H9 (cell line): ENCODE data around the gene SLC28A3. TPM values are rescaled to one million over a fixed set of nuclear protein-coding genes. Genes with fewer than 3 reads are reported as not detected.

Experiments used
- DNase-seq: peaks from one replicate; pipeline ENCODE4 v3.0.0-alpha.2; 2017
- H2AFZ ChIP-seq: one replicate; pipeline ENCODE4 v1.6.1; 2013; ENCODE audit warnings: mild to moderate bottlenecking, low read length, control low read depth, moderate library complexity
- H2AK5ac ChIP-seq: 2 replicates; pipeline ENCODE4 v1.6.1; 2013; ENCODE audit warnings: low read length, control low read depth, mixed read lengths; ENCODE audit not compliant: insufficient read length
- H2BK120ac ChIP-seq: one replicate; pipeline ENCODE4 v1.6.1; 2013; ENCODE audit warnings: low read depth, mild to moderate bottlenecking, low read length, control low read depth, inconsistent platforms; ENCODE audit not compliant: poor library complexity, severe bottlenecking
- H2BK12ac ChIP-seq: 2 replicates; pipeline ENCODE4 v1.6.1; 2013; ENCODE audit warnings: low read length, control low read depth, mixed read lengths, low read depth; ENCODE audit not compliant: insufficient read length
- H2BK15ac ChIP-seq: 2 replicates; pipeline ENCODE4 v1.6.1; 2013; ENCODE audit warnings: low read depth, low read length, control low read depth
- H2BK20ac ChIP-seq: one replicate; pipeline ENCODE4 v1.6.1; 2013; ENCODE audit warnings: low read depth, mild to moderate bottlenecking, low read length, control low read depth, inconsistent platforms; ENCODE audit not compliant: poor library complexity, severe bottlenecking
- H2BK5ac ChIP-seq: 2 replicates; pipeline ENCODE4 v1.6.1; 2013; ENCODE audit warnings: low read length, control low read depth, mixed read lengths; ENCODE audit not compliant: insufficient read length
- H3K14ac ChIP-seq: 2 replicates; pipeline ENCODE4 v1.6.1; 2013; ENCODE audit warnings: low read length, control low read depth; ENCODE audit not compliant: insufficient read depth
- H3K18ac ChIP-seq: 2 replicates; pipeline ENCODE4 v1.6.1; 2013; ENCODE audit warnings: low read depth, mild to moderate bottlenecking, mixed read lengths, low read length, control low read depth; ENCODE audit not compliant: insufficient read length
- H3K23ac ChIP-seq: 2 replicates; pipeline ENCODE4 v1.6.1; 2013; ENCODE audit warnings: low read length, control low read depth, mixed read lengths, low read depth; ENCODE audit not compliant: insufficient read length
- H3K23me2 ChIP-seq: 2 replicates; pipeline ENCODE4 v1.6.1; 2013; ENCODE audit warnings: low read depth, mild to moderate bottlenecking, mixed read lengths, low read length, control low read depth; ENCODE audit not compliant: insufficient read length, poor library complexity, severe bottlenecking
- H3K27ac ChIP-seq: 2 replicates; pipeline ENCODE4 v1.5.1; 2013; ENCODE audit warnings: low read length, control low read depth, mixed read lengths, low read depth; ENCODE audit not compliant: insufficient read length
- H3K27me3 ChIP-seq: 2 replicates; pipeline ENCODE4 v1.6.1; 2013; ENCODE audit warnings: low read length, control low read depth, inconsistent platforms; ENCODE audit not compliant: insufficient read depth
- H3K4ac ChIP-seq: 2 replicates; pipeline ENCODE4 v1.6.1; 2013; ENCODE audit warnings: low read depth, mild to moderate bottlenecking, control low read depth, inconsistent platforms, low read length, moderate library complexity
- H3K4me1 ChIP-seq: 2 replicates; pipeline ENCODE4 v1.6.1; 2013; ENCODE audit warnings: low read length, control low read depth, inconsistent platforms; ENCODE audit not compliant: insufficient read depth
- H3K4me2 ChIP-seq: 2 replicates; pipeline ENCODE4 v1.6.1; 2013; ENCODE audit warnings: low read length, control low read depth, mixed read lengths; ENCODE audit not compliant: insufficient read length, insufficient read depth
- H3K56ac ChIP-seq: 2 replicates; pipeline ENCODE4 v1.6.1; 2013; ENCODE audit warnings: low read depth, mild to moderate bottlenecking, mixed read lengths, low read length, control low read depth; ENCODE audit not compliant: insufficient read length
- H3K79me1 ChIP-seq: 2 replicates; pipeline ENCODE4 v1.6.1; 2013; ENCODE audit warnings: low read depth, mild to moderate bottlenecking, moderate library complexity, low read length, control low read depth, inconsistent platforms; ENCODE audit not compliant: insufficient read depth, poor library complexity, severe bottlenecking
- H3K79me2 ChIP-seq: 2 replicates; pipeline ENCODE4 v1.6.1; 2013; ENCODE audit warnings: low read length, control low read depth, inconsistent platforms; ENCODE audit not compliant: insufficient read depth
- H3K9ac ChIP-seq: 2 replicates; pipeline ENCODE4 v1.6.1; 2013; ENCODE audit warnings: low read length, control low read depth, mixed read lengths; ENCODE audit not compliant: insufficient read length; ENCODE audit errors: extremely low read depth
- H3K9me3 ChIP-seq: one replicate; pipeline ENCODE4 v1.6.1; 2013; ENCODE audit warnings: low read depth, low read length, inconsistent platforms; ENCODE audit not compliant: control insufficient read depth
- H3T11ph ChIP-seq: one replicate; pipeline ENCODE4 v1.6.1; 2013; ENCODE audit warnings: mild to moderate bottlenecking, low read length, control low read depth, inconsistent platforms
- H4K20me1 ChIP-seq: one replicate; pipeline ENCODE4 v1.6.1; 2013; ENCODE audit not compliant: control insufficient read depth, insufficient read length, insufficient read depth
- H4K5ac ChIP-seq: 2 replicates; pipeline ENCODE4 v1.6.1; 2013; ENCODE audit warnings: low read depth, mild to moderate bottlenecking, mixed read lengths, low read length, control low read depth; ENCODE audit not compliant: insufficient read length
- H4K8ac ChIP-seq: replicated peaks from 2 replicates; pipeline ENCODE4 v1.6.1; 2013; ENCODE audit warnings: low read length, control low read depth, mixed read lengths, low read depth; ENCODE audit not compliant: insufficient read length
- H4K91ac ChIP-seq: 2 replicates; pipeline ENCODE4 v1.6.1; 2013; ENCODE audit warnings: low read depth, mild to moderate bottlenecking, moderate library complexity, mixed read lengths, low read length, control low read depth; ENCODE audit not compliant: insufficient read length
- H3K27ac Mint-ChIP-seq, 3 experiments: 2 replicates in 2 of 3; 3 replicates in 1 of 3; pipeline ENCODE4 v1.8.0; 2020 to 2021; ENCODE audit warnings: mixed read lengths in 3 of 3, mild to moderate bottlenecking in 1 of 3, moderate library complexity in 1 of 3
- H3K27me3 Mint-ChIP-seq: 2 replicates; pipeline ENCODE4 v1.8.0; 2021; ENCODE audit warnings: low read depth, mild to moderate bottlenecking, moderate library complexity, mixed read lengths
- H3K36me3 Mint-ChIP-seq, 3 experiments: 2 replicates in 2 of 3; 3 replicates in 1 of 3; pipeline ENCODE4 v1.8.0; 2020 to 2021; ENCODE audit warnings: low read depth in 3 of 3, mixed read lengths in 3 of 3; ENCODE audit not compliant: insufficient read depth in 1 of 3
- H3K4me1 Mint-ChIP-seq, 2 experiments: 2 replicates each; pipeline ENCODE4 v1.8.0; 2020; ENCODE audit warnings: mixed read lengths in 2 of 2
- H3K4me3 Mint-ChIP-seq, 2 experiments: 2 replicates in 1 of 2; 3 replicates in 1 of 2; pipeline ENCODE4 v1.8.0; 2020 to 2021; ENCODE audit warnings: mild to moderate bottlenecking in 2 of 2, mixed read lengths in 2 of 2, moderate library complexity in 1 of 2
- H3K9me3 Mint-ChIP-seq, 2 experiments: 2 replicates in 1 of 2; 3 replicates in 1 of 2; pipeline ENCODE4 v1.8.0; 2020; ENCODE audit warnings: mild to moderate bottlenecking in 2 of 2, mixed read lengths in 2 of 2, moderate library complexity in 1 of 2
- CTCF ChIP-seq: fragments of 200-600 bp; sonication (generic); conservative IDR thresholded peaks from 3 replicates; pipeline ENCODE4 v1.8.0; 2021; ENCODE audit warnings: antibody characterized with exemption, mild to moderate bottlenecking
- WGBS: extraction: QIAGEN DNeasy Blood & Tissue Kit; methylation state at CpG from one replicate; pipeline ENCODE4 v1.1.7; 2013; ENCODE audit warnings: missing lambda C conversion rate, low lambda C conversion rate, mixed read lengths; ENCODE audit not compliant: insufficient read length; ENCODE audit errors: extremely low coverage; 5-methylcytosine and 5-hydroxymethylcytosine counted together
- total RNA-seq: library from RNA; stranded (reverse); gene quantifications from 2 replicates; pipeline ENCODE4 v1.2.1, GENCODE V29; 2021

Gene SLC28A3
- total RNA-seq, 1 experiment from 2014 or later: not detected

GRCh38 chr9:84271531-84271900 is 69.0 kb downstream of the SLC28A3 start:
- H3K4me1 ChIP-seq: no peaks in the 10 kb centered on the region
- no peak overlapping the region for H2BK20ac ChIP-seq
- H3K14ac ChIP-seq: no peak overlapping the region
- no peak overlapping the region for H2BK5ac ChIP-seq
- TF ChIP-seq CTCF: no peak
- no peak overlapping the region for H4K5ac ChIP-seq
- no peak overlapping the region for H3K27ac Mint-ChIP-seq
- H3K79me1 ChIP-seq: no peaks in the 10 kb centered on the region
- DNase-seq: peak; percentile 71
- no peak overlapping the region for H2AK5ac ChIP-seq
- no peak overlapping the region for H2BK120ac ChIP-seq
- H2BK12ac ChIP-seq: no peak overlapping the region
- no peaks in the 10 kb centered on the region for H3K9me3 Mint-ChIP-seq
- H3K4me3 Mint-ChIP-seq: peak overlapping the region; percentile 58 to 72
- H4K8ac ChIP-seq: no peak overlapping the region
- no peaks in the 10 kb centered on the region for H4K20me1 ChIP-seq
- no peaks in the 10 kb centered on the region for H3K36me3 Mint-ChIP-seq
- H2AFZ ChIP-seq: peak overlapping the region; percentile 66
- H3K27me3 ChIP-seq: no peaks in the 10 kb centered on the region
- H3K27ac ChIP-seq: no peak overlapping the region
- H3T11ph ChIP-seq: no peak overlapping the region
- peaks cover 40% of the 10 kb centered on the region for H3K27me3 Mint-ChIP-seq
- peak overlapping the region; percentile 41 for H3K4me2 ChIP-seq
- no peak overlapping the region for H4K91ac ChIP-seq
- no peak overlapping the region for H3K23ac ChIP-seq
- no peaks in the 10 kb centered on the region for H3K79me2 ChIP-seq
- no peak overlapping the region for H3K9ac ChIP-seq
- H3K4me1 Mint-ChIP-seq: peaks cover 16% of the 10 kb centered on the region in 2 experiments
- no peak overlapping the region for H3K18ac ChIP-seq
- no peak overlapping the region for H2BK15ac ChIP-seq
- WGBS: no CpG with 5 or more reads among the region's 17 CpGs
- H3K4ac ChIP-seq: no peak overlapping the region
- no peak overlapping the region for H3K56ac ChIP-seq
- no peaks in the 10 kb centered on the region for H3K9me3 ChIP-seq
- peaks cover 2% of the 10 kb centered on the region for H3K23me2 ChIP-seq
